HCT116 (cell line): ENCODE measurements around the gene RUBCN.
"Not testable (repeated sequence)": the region's sequence is repeated elsewhere in the genome, so short reads cannot be mapped to it uniquely, and the experiment has no call there.

Source experiments
- FOSL1 ChIP-seq: IDR thresholded peaks from 2 replicates; pipeline ENCODE4 v1.6.1; 2012; ENCODE audit warnings: low read depth
- ZFX ChIP-seq: fragments of 450-650 bp; IDR thresholded peaks from 2 replicates; pipeline ENCODE4 v1.6.1; 2017
- ZNF274 ChIP-seq: fragments of 200-500 bp; sonication (Bioruptor generic); IDR thresholded peaks from 2 replicates; pipeline ENCODE4 v1.6.1; 2014; ENCODE audit warnings: mild to moderate bottlenecking, low read depth, low read length, inconsistent platforms
- TF ChIP-seq, protein P1 (sequence below), 3 experiments: fragments of 200-600 bp in 1 of 3; sonication (generic) in 1 of 3; IDR thresholded peaks in 2 of 3; conservative IDR thresholded peaks in 1 of 3; 2 replicates each; pipeline ENCODE4 v1.5.1; 2012 to 2017; ENCODE audit warnings: low read depth in 2 of 3, low read length in 2 of 3, antibody characterized with exemption in 1 of 3, borderline replicate concordance in 1 of 3, control low read depth in 1 of 3, mild to moderate bottlenecking in 1 of 3, mixed read lengths in 1 of 3, mixed run types in 1 of 3, moderate library complexity in 1 of 3; ENCODE audit not compliant: insufficient read depth in 1 of 3

DNA sequence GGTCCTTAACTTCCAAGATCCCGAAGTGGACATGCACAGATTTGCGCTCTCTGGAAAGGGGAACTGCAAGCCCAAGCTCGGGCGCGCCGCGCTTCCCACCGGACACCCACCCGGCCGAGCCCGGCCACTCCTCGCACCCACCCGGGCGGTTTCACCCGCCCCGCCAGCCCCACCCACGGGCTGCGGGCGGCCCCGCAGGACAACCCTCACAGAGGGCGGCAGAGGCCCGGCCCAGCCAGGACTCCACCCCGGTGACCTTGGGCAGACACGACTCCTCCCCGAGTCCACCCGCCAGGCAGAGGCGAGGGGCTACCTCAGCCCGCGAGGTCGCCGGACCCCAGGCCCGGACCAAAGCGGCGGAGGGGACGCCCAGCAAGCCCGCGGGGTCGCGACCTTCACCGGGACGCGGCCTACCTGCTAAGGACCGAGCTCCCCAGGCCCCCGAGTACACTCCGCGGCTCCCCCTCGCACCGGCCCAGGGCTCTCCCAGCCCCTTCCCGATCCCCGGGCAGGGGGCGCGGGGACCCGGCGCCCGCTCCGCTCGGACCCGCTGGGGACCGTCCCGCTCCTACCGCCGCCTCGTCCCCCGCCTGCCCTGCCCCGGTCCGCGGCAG is 109.4 kb downstream of the RUBCN start:
- not testable (repeated sequence) for TF ChIP-seq ZFX, ZNF274, FOSL1
- TF ChIP-seq, protein P1, sequence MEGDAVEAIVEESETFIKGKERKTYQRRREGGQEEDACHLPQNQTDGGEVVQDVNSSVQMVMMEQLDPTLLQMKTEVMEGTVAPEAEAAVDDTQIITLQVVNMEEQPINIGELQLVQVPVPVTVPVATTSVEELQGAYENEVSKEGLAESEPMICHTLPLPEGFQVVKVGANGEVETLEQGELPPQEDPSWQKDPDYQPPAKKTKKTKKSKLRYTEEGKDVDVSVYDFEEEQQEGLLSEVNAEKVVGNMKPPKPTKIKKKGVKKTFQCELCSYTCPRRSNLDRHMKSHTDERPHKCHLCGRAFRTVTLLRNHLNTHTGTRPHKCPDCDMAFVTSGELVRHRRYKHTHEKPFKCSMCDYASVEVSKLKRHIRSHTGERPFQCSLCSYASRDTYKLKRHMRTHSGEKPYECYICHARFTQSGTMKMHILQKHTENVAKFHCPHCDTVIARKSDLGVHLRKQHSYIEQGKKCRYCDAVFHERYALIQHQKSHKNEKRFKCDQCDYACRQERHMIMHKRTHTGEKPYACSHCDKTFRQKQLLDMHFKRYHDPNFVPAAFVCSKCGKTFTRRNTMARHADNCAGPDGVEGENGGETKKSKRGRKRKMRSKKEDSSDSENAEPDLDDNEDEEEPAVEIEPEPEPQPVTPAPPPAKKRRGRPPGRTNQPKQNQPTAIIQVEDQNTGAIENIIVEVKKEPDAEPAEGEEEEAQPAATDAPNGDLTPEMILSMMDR (IDR thresholded peaks at IDR 0.05 in 2 of 3, conservative IDR thresholded peaks at IDR 0.05 in 1 of 3; ENCODE audit: borderline replicate concordance in 1 of 3, insufficient read depth in 1 of 3, low read depth in 2 of 3, low read length in 2 of 3): not testable (repeated sequence)
